CD4-positive, CD25-positive, alpha-beta regulatory T cell (primary cell): ENCODE data around the gene GRK6. TPM values are rescaled to one million over a fixed set of nuclear protein-coding genes. Genes with fewer than 3 reads are reported as not detected.

Experiments
- ATAC-seq, 2 donors: fragments of 150-1000 bp; cut with Tn5 transposase; one replicate each; pipeline ENCODE4 v1.10.0; 2021; ENCODE audit warnings: low read depth in 2 of 2, moderate number of reproducible peaks in 2 of 2, moderate library complexity in 1 of 2
- DNase-seq, 3 donors: peaks; one replicate each; pipeline versions ENCODE4 v3.0.0 to v3.0.0-alpha.2; 2012 to 2022; ENCODE audit warnings: mixed read lengths in 1 of 3
- H3K27ac ChIP-seq: one replicate; pipeline ENCODE4 v1.7.0; 2013; ENCODE audit warnings: mild to moderate bottlenecking, low read length; ENCODE audit not compliant: insufficient read depth, poor library complexity, severe bottlenecking
- H3K27me3 ChIP-seq: one replicate; pipeline ENCODE4 v1.7.0; 2013; ENCODE audit warnings: low read length; ENCODE audit not compliant: control insufficient read depth, insufficient read depth
- H3K36me3 ChIP-seq: one replicate; pipeline ENCODE4 v1.7.0; 2013; ENCODE audit warnings: mild to moderate bottlenecking, low read length, moderate library complexity; ENCODE audit not compliant: control insufficient read depth, insufficient read depth
- H3K4me1 ChIP-seq: 2 replicates; pipeline ENCODE4 v1.7.0; 2013; ENCODE audit warnings: mild to moderate bottlenecking, low read length; ENCODE audit not compliant: insufficient read depth, control insufficient read depth, poor library complexity, severe bottlenecking
- H3K4me3 ChIP-seq: one replicate; pipeline ENCODE4 v1.7.0; 2013; ENCODE audit warnings: low read depth, mild to moderate bottlenecking, low read length, moderate library complexity
- H3K9me3 ChIP-seq, 2 experiments: 1 replicate in 1 of 2; 2 replicates in 1 of 2; pipeline ENCODE4 v1.7.0; 2013; ENCODE audit warnings: low read length in 2 of 2, mild to moderate bottlenecking in 1 of 2, moderate library complexity in 1 of 2; ENCODE audit not compliant: control insufficient read depth in 2 of 2
- H3K27ac Mint-ChIP-seq, 3 donors: one replicate each; pipeline ENCODE4 v1.8.0; 2020 to 2022; ENCODE audit warnings: mild to moderate bottlenecking in 3 of 3, mixed read lengths in 3 of 3, moderate library complexity in 2 of 3
- H3K27me3 Mint-ChIP-seq: one replicate; pipeline ENCODE4 v1.8.0; 2022; ENCODE audit warnings: mild to moderate bottlenecking, mixed read lengths
- H3K36me3 Mint-ChIP-seq: one replicate; pipeline ENCODE4 v1.8.0; 2020; ENCODE audit warnings: mixed read lengths
- H3K4me1 Mint-ChIP-seq, 4 donors: one replicate each; pipeline ENCODE4 v1.8.0; 2020 to 2022; ENCODE audit warnings: mixed read lengths in 4 of 4, mild to moderate bottlenecking in 1 of 4
- H3K4me3 Mint-ChIP-seq, 4 donors: one replicate each; pipeline ENCODE4 v1.8.0; 2020 to 2022; ENCODE audit warnings: mild to moderate bottlenecking in 4 of 4, mixed read lengths in 4 of 4, moderate library complexity in 3 of 4
- H3K9me3 Mint-ChIP-seq, 7 donors: one replicate each; pipeline ENCODE4 v1.8.0; 2020 to 2022; ENCODE audit warnings: mixed read lengths in 7 of 7, mild to moderate bottlenecking in 3 of 7, moderate library complexity in 2 of 7
- polyA plus RNA-seq, 4 donors: library from polyadenylated mRNA; unstranded; fragments of 300-500 nt; fragmentation: Illumina TruSeq; gene quantifications; one replicate each; pipeline ENCODE4 v1.2.3, GENCODE V29; 2021
- total RNA-seq: library from RNA; stranded (reverse); gene quantifications from one replicate; pipeline ENCODE4 v1.2.3, GENCODE V29; 2022

Gene GRK6
- total and polyA plus RNA-seq, 5 donors from 2014 or later, result 79.2 to 228 (median 112) TPM

- Mint-ChIP-seq H3K36me3 (no peaks in the 10 kb centered on the region), H3K27me3 (peaks cover 4% of the 10 kb centered on the region), H3K4me3 (no peak overlapping the region), H3K27ac (peak overlapping the region in 2 of 3 donors; percentile 20 to 74), H3K9me3 (no peaks in the 10 kb centered on the region), H3K4me1 (peaks cover 4 to 32% (median 18%) of the 10 kb centered on the region in 4 donors)
- Histone ChIP-seq H3K4me1 (peaks cover 28% of the 10 kb centered on the region), H3K9me3 (no peaks in the 10 kb centered on the region), H3K27me3 (no peaks in the 10 kb centered on the region), H3K36me3 (no peaks in the 10 kb centered on the region), H3K4me3 (no peak overlapping the region), H3K27ac (no peak overlapping the region)
- ATAC-seq (no peak), DNase-seq (no peak)
Observed at GRCh38 chr5:177393206-177393765, 33.2 kb upstream of the GRK6 start.

- Histone ChIP-seq H3K27ac (no peak overlapping the region), H3K9me3 (no peaks in the 10 kb centered on the region), H3K27me3 (no peaks in the 10 kb centered on the region), H3K4me3 (no peak overlapping the region), H3K4me1 (peaks cover 21% of the 10 kb centered on the region), H3K36me3 (no peaks in the 10 kb centered on the region)
- no peak overlapping the region for H3K27ac Mint-ChIP-seq
- no peak overlapping the region for H3K4me3 Mint-ChIP-seq
- DNase-seq, result no peak
- H3K9me3 Mint-ChIP-seq, result no peaks in the 10 kb centered on the region
- no peaks in the 10 kb centered on the region for H3K36me3 Mint-ChIP-seq
- peaks cover 4 to 25% (median 12%) of the 10 kb centered on the region in 4 donors for H3K4me1 Mint-ChIP-seq
- no peak for ATAC-seq
- peaks cover 4% of the 10 kb centered on the region for H3K27me3 Mint-ChIP-seq
Observed at GRCh38 chr5:177393990-177394389, 32.5 kb upstream of the GRK6 start.

- Histone ChIP-seq H3K36me3 (no peaks in the 10 kb centered on the region), H3K4me3 (no peak overlapping the region), H3K27me3 (no peaks in the 10 kb centered on the region), H3K4me1 (peaks cover under 1% of the 10 kb centered on the region), H3K9me3 (no peaks in the 10 kb centered on the region), H3K27ac (no peak overlapping the region)
- Mint-ChIP-seq H3K27ac (no peak overlapping the region), H3K27me3 (peaks cover 4% of the 10 kb centered on the region), H3K4me1 (peaks cover 0 to 6% (median 2%) of the 10 kb centered on the region in 4 donors), H3K36me3 (no peaks in the 10 kb centered on the region), H3K9me3 (no peaks in the 10 kb centered on the region), H3K4me3 (no peak overlapping the region)
- ATAC-seq (no peak), DNase-seq (no peak)
Observed at GRCh38 chr5:177396078-177396477, 30.4 kb upstream of the GRK6 start.

GRCh38 chr5:177396807-177397206 is 29.7 kb upstream of the GRK6 start:
- no peak for ATAC-seq
- H3K4me3 ChIP-seq, result no peak overlapping the region
- H3K4me1 ChIP-seq, result no peaks in the 10 kb centered on the region
- H3K36me3 ChIP-seq, result no peaks in the 10 kb centered on the region
- no peaks in the 10 kb centered on the region for H3K9me3 Mint-ChIP-seq
- no peaks in the 10 kb centered on the region for H3K36me3 Mint-ChIP-seq
- peaks cover 12% of the 10 kb centered on the region for H3K27me3 Mint-ChIP-seq
- H3K4me1 Mint-ChIP-seq, result peaks cover 0 to 7% (median under 1%) of the 10 kb centered on the region in 4 donors
- no peaks in the 10 kb centered on the region for H3K27me3 ChIP-seq
- H3K9me3 ChIP-seq, result no peaks in the 10 kb centered on the region
- H3K4me3 Mint-ChIP-seq, result peak overlapping the region in 1 of 4 donors; percentile 78
- H3K27ac ChIP-seq, result no peak overlapping the region
- H3K27ac Mint-ChIP-seq, result no peak overlapping the region
- no peak for DNase-seq

GRCh38 chr5:177397875-177398390 is 28.5 kb upstream of the GRK6 start:
- Histone ChIP-seq H3K4me1 (peaks cover 10% of the 10 kb centered on the region), H3K36me3 (no peaks in the 10 kb centered on the region), H3K27me3 (no peaks in the 10 kb centered on the region), H3K9me3 (no peaks in the 10 kb centered on the region), H3K27ac (no peak overlapping the region), H3K4me3 (no peak overlapping the region)
- peaks cover 23% of the 10 kb centered on the region for H3K27me3 Mint-ChIP-seq
- no peak for DNase-seq
- H3K36me3 Mint-ChIP-seq, result no peaks in the 10 kb centered on the region
- no peak overlapping the region for H3K27ac Mint-ChIP-seq
- peaks cover 0 to 15% (median 7%) of the 10 kb centered on the region in 4 donors for H3K4me1 Mint-ChIP-seq
- no peak overlapping the region for H3K4me3 Mint-ChIP-seq
- ATAC-seq, result no peak
- H3K9me3 Mint-ChIP-seq, result no peaks in the 10 kb centered on the region

- no peak for DNase-seq
- no peaks in the 10 kb centered on the region for H3K36me3 ChIP-seq
- Mint-ChIP-seq H3K4me3 (peak within 1 kb of the TSS in 1 of 4 donors; percentile 19), H3K27me3 (peaks cover 26% of the 10 kb centered on the region), H3K36me3 (no peaks in the 10 kb centered on the region), H3K27ac (no peak within 1 kb of the TSS), H3K4me1 (peaks cover 0 to 29% (median 12%) of the 10 kb centered on the region in 4 donors), H3K9me3 (no peaks in the 10 kb centered on the region)
- H3K4me3 ChIP-seq, result no peak within 1 kb of the TSS
- H3K27me3 ChIP-seq, result no peaks in the 10 kb centered on the region
- H3K9me3 ChIP-seq, result no peaks in the 10 kb centered on the region
- no peak within 1 kb of the TSS for H3K27ac ChIP-seq
- ATAC-seq, result no peak
- H3K4me1 ChIP-seq, result peaks cover 33% of the 10 kb centered on the region
Observed at GRCh38 chr5:177399997-177400868, 26.2 kb upstream of the GRK6 start, which contains the start of gene PFN3. PFN3 (minus strand) TSS chr5:177400661; CDS start chr5:177400576, 85 bp downstream.

GRCh38 chr5:177402271-177403043 is 24.0 kb upstream of the GRK6 start:
- Mint-ChIP-seq H3K9me3 (no peaks in the 10 kb centered on the region), H3K4me1 (peaks cover 0 to 30% (median 12%) of the 10 kb centered on the region in 4 donors), H3K27ac (peak overlapping the region in 2 of 3 donors; percentile 67 to 68), H3K36me3 (no peaks in the 10 kb centered on the region), H3K4me3 (peak overlapping the region; percentile 82 to 91 (median 86)), H3K27me3 (peaks cover 24% of the 10 kb centered on the region)
- Histone ChIP-seq H3K9me3 (no peaks in the 10 kb centered on the region), H3K27ac (no peak overlapping the region), H3K4me1 (peaks cover 39% of the 10 kb centered on the region), H3K4me3 (peak overlapping the region; percentile 44), H3K36me3 (no peaks in the 10 kb centered on the region), H3K27me3 (no peaks in the 10 kb centered on the region)
- DNase-seq (peak; percentile 44 to 78 (median 58)), ATAC-seq (peak; percentile 46 to 57)
